Fibroblast of pulmonary artery (primary cell): Measurements from ENCODE around the gene PRKAR1B.
"Not testable (repeated sequence)": the region's sequence is repeated elsewhere in the genome, so short reads cannot be mapped to it uniquely, and the experiment has no call there.

Experiments
- DNase-seq: peaks from one replicate; pipeline ENCODE4 v3.0.0-alpha.2; 2010; ENCODE audit warnings: low read depth
- H3K4me3 ChIP-seq: replicated peaks from 2 replicates; pipeline ENCODE4 v1.5.1; 2011; ENCODE audit warnings: low read depth, mild to moderate bottlenecking, control low read depth, low read length, moderate library complexity
- TF ChIP-seq, protein P1 (sequence below): IDR thresholded peaks from 2 replicates; pipeline ENCODE4 v1.5.1; 2011; ENCODE audit warnings: mild to moderate bottlenecking, control low read depth, low read length, inconsistent platforms; ENCODE audit errors: missing control alignments

PRKAR1B gene

DNA sequence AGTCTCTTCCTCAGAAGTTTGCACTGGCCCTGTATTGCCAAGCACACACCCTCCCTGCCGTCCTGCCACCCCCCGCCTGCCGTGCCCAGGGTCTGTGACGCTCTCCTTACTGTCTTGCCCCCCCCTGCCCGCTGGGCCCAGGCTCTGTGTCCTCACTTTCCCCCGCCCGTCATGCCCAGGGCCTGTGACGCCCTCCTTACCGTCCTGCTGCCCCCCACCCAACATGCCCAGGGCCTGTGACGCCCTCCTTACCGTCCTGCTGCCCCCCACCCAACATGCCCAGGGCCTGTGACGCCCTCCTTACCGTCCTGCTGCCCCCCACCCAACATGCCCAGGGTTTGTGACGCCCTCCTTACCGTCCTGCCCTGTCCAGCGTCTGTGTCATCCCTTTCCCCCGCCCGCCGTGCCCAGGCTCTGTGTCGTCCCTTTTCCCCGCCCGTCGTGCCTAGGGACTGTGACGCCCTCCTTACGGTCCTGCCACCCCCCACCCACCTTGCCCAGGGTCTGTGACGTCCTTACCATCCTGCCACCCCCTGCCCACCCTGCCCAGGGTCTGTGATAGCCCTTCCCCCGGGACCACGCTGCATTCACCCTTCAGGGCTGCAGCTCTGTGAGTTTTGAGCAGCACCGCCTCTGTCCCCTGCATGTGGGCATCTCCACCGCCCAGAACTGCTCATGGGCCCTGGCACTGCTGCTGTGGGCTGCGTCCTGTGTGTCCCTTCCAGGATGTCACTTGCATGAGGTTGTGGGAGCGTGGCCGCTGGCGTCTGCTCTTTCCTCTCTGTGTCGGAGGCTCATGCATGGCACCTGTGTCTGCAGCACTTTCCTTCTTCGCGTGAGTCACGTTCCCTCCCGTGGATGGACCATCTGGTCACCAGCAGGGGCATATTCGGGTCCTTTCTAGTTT, 19.3 kb upstream of the PRKAR1B start:
- H3K4me3 ChIP-seq = no peak overlapping the region
- TF ChIP-seq, protein P1, sequence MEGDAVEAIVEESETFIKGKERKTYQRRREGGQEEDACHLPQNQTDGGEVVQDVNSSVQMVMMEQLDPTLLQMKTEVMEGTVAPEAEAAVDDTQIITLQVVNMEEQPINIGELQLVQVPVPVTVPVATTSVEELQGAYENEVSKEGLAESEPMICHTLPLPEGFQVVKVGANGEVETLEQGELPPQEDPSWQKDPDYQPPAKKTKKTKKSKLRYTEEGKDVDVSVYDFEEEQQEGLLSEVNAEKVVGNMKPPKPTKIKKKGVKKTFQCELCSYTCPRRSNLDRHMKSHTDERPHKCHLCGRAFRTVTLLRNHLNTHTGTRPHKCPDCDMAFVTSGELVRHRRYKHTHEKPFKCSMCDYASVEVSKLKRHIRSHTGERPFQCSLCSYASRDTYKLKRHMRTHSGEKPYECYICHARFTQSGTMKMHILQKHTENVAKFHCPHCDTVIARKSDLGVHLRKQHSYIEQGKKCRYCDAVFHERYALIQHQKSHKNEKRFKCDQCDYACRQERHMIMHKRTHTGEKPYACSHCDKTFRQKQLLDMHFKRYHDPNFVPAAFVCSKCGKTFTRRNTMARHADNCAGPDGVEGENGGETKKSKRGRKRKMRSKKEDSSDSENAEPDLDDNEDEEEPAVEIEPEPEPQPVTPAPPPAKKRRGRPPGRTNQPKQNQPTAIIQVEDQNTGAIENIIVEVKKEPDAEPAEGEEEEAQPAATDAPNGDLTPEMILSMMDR = no peak
- no peak for DNase-seq

DNA sequence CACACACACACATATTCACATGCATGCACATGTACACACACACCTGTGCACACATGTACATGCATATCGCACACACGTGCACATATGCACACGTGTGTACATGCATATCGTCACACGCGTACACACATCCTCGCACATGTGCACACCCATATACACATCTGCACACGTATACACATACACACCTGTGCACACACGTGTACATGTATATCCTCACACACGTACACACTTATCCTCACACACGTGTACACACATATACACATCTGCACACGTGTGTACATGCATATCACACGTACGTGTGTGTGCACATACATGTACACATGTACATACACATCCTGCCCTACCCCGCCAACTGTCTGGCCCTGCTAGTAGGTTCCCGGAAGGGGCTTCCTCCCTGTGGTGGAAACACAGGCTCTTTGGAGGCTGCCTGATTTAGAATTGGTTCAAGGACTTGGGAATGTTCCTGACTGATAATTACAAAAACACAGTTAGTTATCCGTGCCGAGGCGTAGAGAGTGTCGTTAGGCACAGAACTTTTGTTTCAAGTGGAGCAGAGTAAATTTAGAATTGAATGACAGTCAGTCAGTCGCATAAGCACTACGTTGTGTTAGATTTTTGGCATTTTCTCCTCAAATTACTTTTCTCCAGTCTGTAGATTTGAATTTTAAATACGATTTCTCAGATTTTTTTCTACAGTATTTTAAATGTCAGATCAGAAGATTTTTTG, 18.5 kb upstream of the PRKAR1B start:
- TF ChIP-seq, protein P1 = no peak
- no peak for DNase-seq

DNA sequence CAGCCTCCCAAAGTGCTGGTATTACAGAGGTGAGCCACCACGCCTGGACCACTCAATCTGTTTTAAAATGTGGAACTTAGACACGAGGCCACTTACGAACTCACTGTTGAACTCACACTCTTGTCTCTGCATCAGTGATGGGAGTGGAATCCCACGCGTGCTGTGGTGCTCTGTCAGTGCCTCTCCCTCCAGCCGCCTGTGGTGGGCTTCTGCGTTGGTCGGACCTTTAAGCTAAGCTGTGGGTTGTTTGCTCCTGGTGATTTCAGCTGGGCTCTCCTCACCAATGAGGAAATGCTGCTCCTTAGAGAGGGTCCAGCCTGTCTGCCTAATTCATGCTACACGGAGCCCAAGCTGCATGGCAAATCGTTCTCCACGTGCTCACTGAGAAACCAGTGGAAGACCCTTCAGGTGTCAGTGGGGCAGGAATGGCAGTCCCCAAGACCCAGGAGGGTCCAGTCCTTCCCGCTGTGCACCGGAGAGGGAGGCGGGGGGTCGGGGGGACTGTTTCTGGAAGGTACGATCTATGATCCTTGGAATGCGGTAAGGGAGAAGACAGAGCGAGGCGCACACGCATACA, 17.9 kb upstream of the PRKAR1B start:
- TF ChIP-seq, protein P1 = no peak
- DNase-seq = no peak
- H3K4me3 ChIP-seq = no peak overlapping the region

More for the DNA sequence above, 18.5 kb upstream of the PRKAR1B start:
- H3K4me3 ChIP-seq = no peak overlapping the region

DNA sequence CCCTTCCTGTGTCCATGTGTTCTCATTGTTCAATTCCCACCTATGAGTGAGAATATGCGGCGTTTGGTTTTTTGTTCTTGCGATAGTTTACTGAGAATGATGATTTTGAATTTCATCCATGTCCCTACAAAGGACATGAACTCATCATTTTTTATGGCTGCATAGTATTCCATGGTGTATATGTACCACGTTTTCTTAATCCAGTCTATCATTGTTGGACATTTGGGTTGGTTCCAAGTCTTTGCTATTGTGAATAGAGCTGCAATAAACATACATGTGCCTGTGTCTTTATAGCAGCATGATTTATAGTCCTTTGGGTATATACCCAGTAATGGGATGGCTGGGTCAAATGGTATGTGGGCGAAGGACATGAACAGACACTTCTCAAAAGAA, 17.0 kb upstream of the PRKAR1B start:
- H3K4me3 ChIP-seq, DNase-seq: not testable (repeated sequence)

DNA sequence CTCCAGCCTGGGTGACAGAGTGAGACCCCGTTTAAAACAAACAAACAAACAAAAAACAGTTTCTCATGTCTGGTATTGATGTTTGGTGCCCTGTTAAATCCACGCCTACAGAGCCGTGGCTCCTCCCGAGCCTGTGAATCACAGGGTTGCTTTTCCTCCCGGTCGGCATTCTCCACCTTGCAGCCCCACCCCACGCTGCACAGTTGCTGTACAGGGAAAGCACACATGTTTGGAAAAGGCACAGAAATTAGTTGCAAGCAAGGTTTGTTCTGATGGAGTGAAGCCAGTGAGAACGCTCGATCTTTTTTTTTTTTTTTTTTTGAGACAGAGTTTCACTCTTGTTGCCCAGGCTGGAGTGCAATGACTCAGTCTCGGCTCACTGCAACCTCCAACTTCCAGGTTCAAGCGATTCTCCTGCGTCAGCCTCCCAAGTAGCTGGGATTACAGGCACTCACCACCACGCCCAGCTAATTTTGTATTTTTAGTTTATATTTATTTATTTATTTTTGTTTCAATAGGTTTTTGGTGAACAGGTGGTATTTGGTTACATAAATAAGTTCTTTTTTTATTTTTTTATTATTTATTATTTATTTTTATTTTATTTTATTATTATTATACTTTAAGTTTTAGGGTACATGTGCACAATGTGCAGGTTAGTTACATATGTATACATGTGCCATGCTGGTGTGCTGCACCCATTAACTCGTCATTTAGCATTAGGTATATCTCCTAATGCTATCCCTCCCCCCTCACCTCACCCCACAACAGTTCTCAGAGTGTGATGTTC, 16.5 kb upstream of the PRKAR1B start:
- DNase-seq, H3K4me3 ChIP-seq: not testable (repeated sequence)

DNA sequence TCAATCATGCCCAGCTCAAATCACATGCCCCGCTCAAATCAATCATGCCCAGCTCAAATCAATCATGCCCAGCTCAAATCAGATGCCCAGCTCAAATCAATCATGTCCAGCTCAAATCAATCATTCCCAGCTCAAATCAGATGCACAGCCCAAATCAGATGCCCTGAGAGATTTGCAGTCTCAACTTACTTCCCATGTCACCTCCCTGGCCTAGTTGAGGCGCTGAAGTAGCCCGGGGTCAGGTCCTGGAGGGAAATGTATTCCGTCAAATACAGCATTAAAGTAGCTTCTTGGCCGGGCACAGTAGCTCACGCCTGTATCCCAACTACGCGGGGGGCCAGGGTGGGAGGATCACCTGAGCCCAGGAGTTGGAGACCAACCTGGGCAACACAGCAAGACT, 15.7 kb upstream of the PRKAR1B start:
- TF ChIP-seq, protein P1 = no peak
- no peak for DNase-seq
- H3K4me3 ChIP-seq = no peak overlapping the region

DNA sequence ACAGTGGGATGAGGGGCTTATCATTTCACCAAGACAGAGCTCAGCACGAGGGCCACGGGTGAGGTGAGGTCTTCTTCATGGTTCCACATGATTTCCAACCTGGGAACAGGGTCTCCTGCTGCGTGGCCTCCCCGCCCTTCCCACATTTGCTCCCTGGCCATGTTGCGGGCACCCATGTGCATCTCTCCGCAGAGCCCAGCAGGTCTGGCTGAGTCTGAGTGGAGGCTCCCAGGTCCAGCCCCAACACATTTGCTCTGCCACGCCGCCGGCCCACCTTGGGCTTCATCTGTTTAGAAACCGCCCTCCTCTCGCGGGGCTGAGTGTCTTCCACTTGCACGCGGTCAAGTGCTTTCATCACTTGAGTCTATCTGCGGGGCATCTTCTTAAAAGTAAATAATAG, 14.8 kb upstream of the PRKAR1B start:
- no peak overlapping the region for H3K4me3 ChIP-seq
- no peak for DNase-seq
- TF ChIP-seq, protein P1 = no peak
